Smooth muscle cell (in vitro differentiated cells): ENCODE measurements around the gene HTT. TPM values are rescaled to one million over a fixed set of nuclear protein-coding genes. Genes with fewer than 3 reads are reported as not detected.

Experiments used
- DNase-seq: peaks from one replicate; lab custom pipeline; 2025; ENCODE audit not compliant: unreplicated experiment; lab: John Stamatoyannopoulos, UW
- H2AFZ ChIP-seq: fragments of 200-600 bp; sonication (generic); 2 replicates; pipeline ENCODE4 v1.6.0; 2016; ENCODE audit warnings: antibody characterized with exemption, low read depth, mild to moderate bottlenecking
- H3F3A ChIP-seq: fragments of 200-600 bp; sonication (generic); 2 replicates; pipeline ENCODE4 v1.6.0; 2017; ENCODE audit warnings: antibody characterized with exemption, low read depth
- H3K27ac ChIP-seq: fragments of 200-600 bp; sonication (generic); 2 replicates; pipeline ENCODE4 v1.5.1; 2016; ENCODE audit warnings: low read depth, mild to moderate bottlenecking
- H3K27me3 ChIP-seq: fragments of 200-600 bp; sonication (generic); 2 replicates; pipeline ENCODE4 v1.6.1; 2016; ENCODE audit warnings: low read depth, mild to moderate bottlenecking
- H3K36me3 ChIP-seq: fragments of 200-600 bp; sonication (generic); 2 replicates; pipeline ENCODE4 v1.5.1; 2016; ENCODE audit warnings: low read depth
- H3K4me1 ChIP-seq: fragments of 200-600 bp; sonication (generic); 2 replicates; pipeline ENCODE4 v1.5.1; 2016; ENCODE audit warnings: low read depth
- H3K4me2 ChIP-seq: fragments of 200-600 bp; sonication (generic); 2 replicates; pipeline ENCODE4 v1.6.0; 2016; ENCODE audit warnings: mild to moderate bottlenecking
- H3K4me3 ChIP-seq: fragments of 200-600 bp; sonication (generic); 2 replicates; pipeline ENCODE4 v1.5.1; 2016; ENCODE audit warnings: mild to moderate bottlenecking
- H3K79me2 ChIP-seq: fragments of 200-600 bp; sonication (generic); 2 replicates; pipeline ENCODE4 v1.6.0; 2016; ENCODE audit warnings: low read depth, mild to moderate bottlenecking
- H3K9ac ChIP-seq: fragments of 200-600 bp; sonication (generic); 2 replicates; pipeline ENCODE4 v1.6.0; 2016; ENCODE audit warnings: low read depth
- H3K9me3 ChIP-seq: fragments of 200-600 bp; sonication (generic); replicated peaks from 2 replicates; pipeline ENCODE4 v1.5.1; 2016; ENCODE audit warnings: low read depth
- H4K20me1 ChIP-seq: fragments of 200-600 bp; sonication (generic); 2 replicates; pipeline ENCODE4 v1.6.0; 2016; ENCODE audit warnings: low read depth
- CTCF ChIP-seq: fragments of 200-600 bp; sonication (generic); IDR thresholded peaks from 2 replicates; pipeline ENCODE4 v1.5.1; 2017; ENCODE audit warnings: borderline replicate concordance, mild to moderate bottlenecking, antibody characterized with exemption; ENCODE audit not compliant: insufficient read depth, poor library complexity, severe bottlenecking
- WGBS: methylation state at CpG from one replicate; pipeline ENCODE4 v1.1.7; 2016; ENCODE audit warnings: low lambda C conversion rate; 5-methylcytosine and 5-hydroxymethylcytosine counted together
- polyA plus RNA-seq: library from polyadenylated mRNA; unstranded; fragments of >200 nt; fragmentation: Nextera tagmentation; extraction: Ambion mirVana; gene quantifications from 2 replicates; pipeline ENCODE4 v1.2.1, GENCODE V29; 2016
- total RNA-seq: library from RNA; depleted of rRNA; stranded (reverse); fragments of >200 nt; gene quantifications from 2 replicates; pipeline ENCODE4 v1.2.3, GENCODE V29; 2014

HTT gene
- total and polyA plus RNA-seq, 2 experiments from 2014 or later, result 7.1 to 16.4 TPM

GRCh38 chr4:3177426-3177825, 102.9 kb downstream of the HTT start:
- no peak for TF ChIP-seq CTCF
- H3K4me3 ChIP-seq, result no peak overlapping the region
- H3F3A ChIP-seq, result no peaks in the 10 kb centered on the region
- no peaks in the 10 kb centered on the region for H3K79me2 ChIP-seq
- DNase-seq, result no peak
- H3K36me3 ChIP-seq, result peaks cover 30% of the 10 kb centered on the region
- H4K20me1 ChIP-seq, result peaks cover 7% of the 10 kb centered on the region
- no peak overlapping the region for H3K9ac ChIP-seq
- no peak overlapping the region for H3K27ac ChIP-seq
- H3K4me1 ChIP-seq, result no peaks in the 10 kb centered on the region
- no peak overlapping the region for H3K4me2 ChIP-seq
- no peaks in the 10 kb centered on the region for H3K9me3 ChIP-seq
- no peak overlapping the region for H2AFZ ChIP-seq
- no peaks in the 10 kb centered on the region for H3K27me3 ChIP-seq

- Histone ChIP-seq H3F3A (no peaks in the 10 kb centered on the region), H2AFZ (no peak overlapping the region), H3K36me3 (peaks cover 25% of the 10 kb centered on the region), H3K4me3 (no peak overlapping the region), H3K9me3 (no peaks in the 10 kb centered on the region), H3K4me1 (no peaks in the 10 kb centered on the region), H3K27ac (no peak overlapping the region), H4K20me1 (peaks cover 5% of the 10 kb centered on the region), H3K9ac (no peak overlapping the region), H3K27me3 (no peaks in the 10 kb centered on the region), H3K4me2 (no peak overlapping the region), H3K79me2 (no peaks in the 10 kb centered on the region)
- no peak for DNase-seq
- TF ChIP-seq CTCF, result no peak
- 96% methylated on average over 7 of the region's 7 CpGs for WGBS
These were observed 103.4 kb downstream of the HTT start for GRCh38 chr4:3177905-3178304.

GRCh38 chr4:3178351-3178750, 103.9 kb downstream of the HTT start:
- no peak for DNase-seq
- Histone ChIP-seq H3K4me3 (no peak overlapping the region), H4K20me1 (peaks cover 5% of the 10 kb centered on the region), H3K79me2 (no peaks in the 10 kb centered on the region), H3K27me3 (no peaks in the 10 kb centered on the region), H3K4me2 (no peak overlapping the region), H3K4me1 (no peaks in the 10 kb centered on the region), H3K9ac (no peak overlapping the region), H2AFZ (no peak overlapping the region), H3K36me3 (peaks cover 24% of the 10 kb centered on the region), H3F3A (no peaks in the 10 kb centered on the region), H3K27ac (no peak overlapping the region), H3K9me3 (no peaks in the 10 kb centered on the region)
- TF ChIP-seq CTCF, result no peak
- 95% methylated on average over 9 of the region's 9 CpGs for WGBS

GRCh38 chr4:3179126-3179706, 104.7 kb downstream of the HTT start:
- Histone ChIP-seq H3K27ac (no peak overlapping the region), H3K9me3 (no peaks in the 10 kb centered on the region), H3K79me2 (no peaks in the 10 kb centered on the region), H3K4me2 (no peak overlapping the region), H3K9ac (no peak overlapping the region), H3K4me3 (no peak overlapping the region), H3K27me3 (no peaks in the 10 kb centered on the region), H3F3A (no peaks in the 10 kb centered on the region), H3K36me3 (peaks cover 21% of the 10 kb centered on the region), H4K20me1 (peaks cover 11% of the 10 kb centered on the region), H2AFZ (no peak overlapping the region), H3K4me1 (no peaks in the 10 kb centered on the region)
- 84% methylated on average over 12 of the region's 12 CpGs for WGBS
- no peak for TF ChIP-seq CTCF
- DNase-seq, result no peak
